ENCODE data around the gene DCUN1D3.

- no peak for TF ChIP-seq CTCF (IDR thresholded peaks at IDR 0.05; ENCODE audit: low read length)
- TF ChIP-seq EZH2 (IDR thresholded peaks at IDR 0.05; ENCODE audit: borderline replicate concordance, low read length): no peak
Measured at GRCh38 chr16:20844054-20844453, 56.1 kb downstream of the DCUN1D3 start.
